Measurements from ENCODE around the gene SLC6A7.
A peak's percentile ranks its signal among the peaks of the same experiment; 100 is the strongest.

- TF ChIP-seq MYC (IDR thresholded peaks at IDR 0.05; ENCODE audit: low read depth, low read length): peak; percentile 52; the same call in 1 of the 2 replicates
- TF ChIP-seq, protein P1, sequence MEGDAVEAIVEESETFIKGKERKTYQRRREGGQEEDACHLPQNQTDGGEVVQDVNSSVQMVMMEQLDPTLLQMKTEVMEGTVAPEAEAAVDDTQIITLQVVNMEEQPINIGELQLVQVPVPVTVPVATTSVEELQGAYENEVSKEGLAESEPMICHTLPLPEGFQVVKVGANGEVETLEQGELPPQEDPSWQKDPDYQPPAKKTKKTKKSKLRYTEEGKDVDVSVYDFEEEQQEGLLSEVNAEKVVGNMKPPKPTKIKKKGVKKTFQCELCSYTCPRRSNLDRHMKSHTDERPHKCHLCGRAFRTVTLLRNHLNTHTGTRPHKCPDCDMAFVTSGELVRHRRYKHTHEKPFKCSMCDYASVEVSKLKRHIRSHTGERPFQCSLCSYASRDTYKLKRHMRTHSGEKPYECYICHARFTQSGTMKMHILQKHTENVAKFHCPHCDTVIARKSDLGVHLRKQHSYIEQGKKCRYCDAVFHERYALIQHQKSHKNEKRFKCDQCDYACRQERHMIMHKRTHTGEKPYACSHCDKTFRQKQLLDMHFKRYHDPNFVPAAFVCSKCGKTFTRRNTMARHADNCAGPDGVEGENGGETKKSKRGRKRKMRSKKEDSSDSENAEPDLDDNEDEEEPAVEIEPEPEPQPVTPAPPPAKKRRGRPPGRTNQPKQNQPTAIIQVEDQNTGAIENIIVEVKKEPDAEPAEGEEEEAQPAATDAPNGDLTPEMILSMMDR (IDR thresholded peaks at IDR 0.05; ENCODE audit: low read depth, low read length): no peak
These were observed 25.5 kb upstream of the SLC6A7 start for GRCh38 chr5:150164211-150164980.
